A549 (cell line): ENCODE data around the gene DLL4.

ENCODE experiments used
- EP300 ChIP-seq, 2 experiments: fragments of >200 bp; sonication (Bioruptor Twin); formaldehyde crosslinking; IDR thresholded peaks; 2 replicates in 1 of 2; 3 replicates in 1 of 2; pipeline ENCODE4 v1.6.1; 2016 to 2017
- JUN ChIP-seq, 2 experiments: fragments of >200 bp; sonication (Bioruptor Twin); formaldehyde crosslinking; IDR thresholded peaks; 2 replicates in 1 of 2; 3 replicates in 1 of 2; pipeline ENCODE4 v1.6.1; 2016 to 2017
- KDM1A ChIP-seq: fragments of 200-600 bp; sonication (generic); IDR thresholded peaks from 2 replicates; pipeline ENCODE4 v1.6.1; 2016; ENCODE audit warnings: low read depth, mild to moderate bottlenecking
- MAFK ChIP-seq: fragments of 450-650 bp; IDR thresholded peaks from 2 replicates; pipeline ENCODE4 v1.6.1; 2014; ENCODE audit not compliant: partially characterized antibody
- POLR2AphosphoS2 ChIP-seq: conservative IDR thresholded peaks from 2 replicates; pipeline ENCODE4 v1.6.1; 2012; ENCODE audit warnings: low read length, improper control_type of control experiment, inconsistent platforms
- SMC3 ChIP-seq: fragments of >200 bp; sonication (Bioruptor Twin); formaldehyde crosslinking; IDR thresholded peaks from 3 replicates; pipeline ENCODE4 v1.6.1; 2018; ENCODE audit warnings: inconsistent platforms
- ZC3H11A ChIP-seq: fragments of 450-650 bp; IDR thresholded peaks from 2 replicates; pipeline ENCODE4 v1.6.1; 2014; ENCODE audit warnings: antibody characterized with exemption, mild to moderate bottlenecking
- TF ChIP-seq, protein P1 (sequence below): fragments of >200 bp; sonication (Bioruptor Twin); formaldehyde crosslinking; IDR thresholded peaks from 3 replicates; pipeline ENCODE4 v1.5.1; 2016
- TF ChIP-seq, protein P2 (sequence below): IDR thresholded peaks from 2 replicates; pipeline ENCODE4 v1.6.1; 2012
- TF ChIP-seq, protein P3 (sequence below): IDR thresholded peaks from 2 replicates; pipeline ENCODE4 v1.6.1; 2012

DNA sequence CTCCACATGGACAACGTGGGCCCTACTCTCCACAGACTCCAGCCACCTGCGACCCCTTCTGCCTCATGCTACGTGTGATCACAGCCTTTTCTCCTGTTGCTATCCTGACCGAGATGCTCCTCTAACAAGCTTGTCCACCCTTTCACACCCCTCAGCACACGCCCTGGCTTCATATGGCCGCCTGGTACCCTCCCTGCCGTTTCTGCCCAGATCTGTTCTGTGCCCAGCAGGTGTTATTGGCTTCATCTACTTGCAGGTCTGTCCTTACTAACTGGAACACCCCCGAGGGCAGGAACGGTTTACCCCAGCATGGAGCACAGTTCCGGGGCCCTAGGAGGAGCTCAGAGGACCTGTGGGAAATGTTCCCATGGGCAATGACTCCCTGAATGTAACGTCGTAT is 34.1 kb downstream of the DLL4 start:
- TF ChIP-seq, protein P1, sequence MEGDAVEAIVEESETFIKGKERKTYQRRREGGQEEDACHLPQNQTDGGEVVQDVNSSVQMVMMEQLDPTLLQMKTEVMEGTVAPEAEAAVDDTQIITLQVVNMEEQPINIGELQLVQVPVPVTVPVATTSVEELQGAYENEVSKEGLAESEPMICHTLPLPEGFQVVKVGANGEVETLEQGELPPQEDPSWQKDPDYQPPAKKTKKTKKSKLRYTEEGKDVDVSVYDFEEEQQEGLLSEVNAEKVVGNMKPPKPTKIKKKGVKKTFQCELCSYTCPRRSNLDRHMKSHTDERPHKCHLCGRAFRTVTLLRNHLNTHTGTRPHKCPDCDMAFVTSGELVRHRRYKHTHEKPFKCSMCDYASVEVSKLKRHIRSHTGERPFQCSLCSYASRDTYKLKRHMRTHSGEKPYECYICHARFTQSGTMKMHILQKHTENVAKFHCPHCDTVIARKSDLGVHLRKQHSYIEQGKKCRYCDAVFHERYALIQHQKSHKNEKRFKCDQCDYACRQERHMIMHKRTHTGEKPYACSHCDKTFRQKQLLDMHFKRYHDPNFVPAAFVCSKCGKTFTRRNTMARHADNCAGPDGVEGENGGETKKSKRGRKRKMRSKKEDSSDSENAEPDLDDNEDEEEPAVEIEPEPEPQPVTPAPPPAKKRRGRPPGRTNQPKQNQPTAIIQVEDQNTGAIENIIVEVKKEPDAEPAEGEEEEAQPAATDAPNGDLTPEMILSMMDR, result no peak
- TF ChIP-seq KDM1A (no peak), SMC3 (no peak), MAFK (no peak), EP300 (IDR thresholded peaks at IDR 0.05) (no peak), ZC3H11A (no peak), POLR2AphosphoS2 (no peak), JUN (IDR thresholded peaks at IDR 0.05) (no peak)
- TF ChIP-seq, protein P2, sequence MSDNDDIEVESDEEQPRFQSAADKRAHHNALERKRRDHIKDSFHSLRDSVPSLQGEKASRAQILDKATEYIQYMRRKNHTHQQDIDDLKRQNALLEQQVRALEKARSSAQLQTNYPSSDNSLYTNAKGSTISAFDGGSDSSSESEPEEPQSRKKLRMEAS, result no peak
- TF ChIP-seq, protein P3, sequence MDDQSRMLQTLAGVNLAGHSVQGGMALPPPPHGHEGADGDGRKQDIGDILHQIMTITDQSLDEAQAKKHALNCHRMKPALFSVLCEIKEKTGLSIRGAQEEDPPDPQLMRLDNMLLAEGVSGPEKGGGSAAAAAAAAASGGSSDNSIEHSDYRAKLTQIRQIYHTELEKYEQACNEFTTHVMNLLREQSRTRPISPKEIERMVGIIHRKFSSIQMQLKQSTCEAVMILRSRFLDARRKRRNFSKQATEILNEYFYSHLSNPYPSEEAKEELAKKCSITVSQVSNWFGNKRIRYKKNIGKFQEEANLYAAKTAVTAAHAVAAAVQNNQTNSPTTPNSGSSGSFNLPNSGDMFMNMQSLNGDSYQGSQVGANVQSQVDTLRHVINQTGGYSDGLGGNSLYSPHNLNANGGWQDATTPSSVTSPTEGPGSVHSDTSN, result no peak
